Tibial artery (tissue), 4 donors: ENCODE data around the gene RFX5.

Source experiments
- DNase-seq, 2 donors: peaks; one replicate each; pipeline ENCODE4 v3.0.0-alpha.2; 2019
- H3K27ac ChIP-seq, 2 donors: fragments of 200-600 bp; sonication (generic) in 1 of 2; 1 replicate in 1 of 2; 2 replicates in 1 of 2; pipeline ENCODE4 v1.5.1; 2018 to 2019; ENCODE audit warnings: mild to moderate bottlenecking in 1 of 2
- H3K27me3 ChIP-seq, 2 donors: fragments of 200-600 bp; sonication (generic) in 1 of 2; one replicate each; pipeline versions ENCODE4 v1.5.1 to v1.6.0; 2016 to 2019
- H3K36me3 ChIP-seq, 3 donors: fragments of 200-600 bp; sonication (generic) in 2 of 3; one replicate each; pipeline ENCODE4 v1.5.1; 2016 to 2019; ENCODE audit warnings: mild to moderate bottlenecking in 2 of 3
- H3K4me1 ChIP-seq, 4 donors: fragments of 200-600 bp; sonication (generic) in 2 of 4; 1 replicate in 3 of 4; 2 replicates in 1 of 4; pipeline ENCODE4 v1.5.1; 2016 to 2019
- H3K4me3 ChIP-seq, 2 donors: fragments of 200-600 bp; sonication (generic) in 1 of 2; 1 replicate in 1 of 2; 2 replicates in 1 of 2; pipeline ENCODE4 v1.5.1; 2018 to 2019; ENCODE audit warnings: mild to moderate bottlenecking in 2 of 2
- H3K9me3 ChIP-seq, 3 donors: fragments of 200-600 bp; sonication (generic) in 1 of 3; one replicate each; pipeline ENCODE4 v1.5.1; 2016 to 2019
- intact Hi-C: fragments of 100-400 bp; cut with DNase I; formaldehyde crosslinking; loops from one replicate; pipeline ENCODE4 v1.15.0; 2023; ENCODE audit warnings: low total_unique reads
- TF ChIP-seq, protein P1 (sequence below), 2 experiments: fragments of 200-600 bp in 1 of 2; fragments of 450-650 bp in 1 of 2; IDR thresholded peaks; one replicate each; pipeline ENCODE4 v1.5.1; 2017 to 2019; ENCODE audit warnings: antibody characterized with exemption in 2 of 2, mild to moderate bottlenecking in 1 of 2, moderate library complexity in 1 of 2

The RFX5 gene

GRCh38 chr1:151327223-151327902 is 19.7 kb downstream of the RFX5 start, which contains the start of gene PI4KB:
Gene PI4KB, minus strand, starts transcription at chr1:151327416. Its CDS starts 10,935 bp downstream, at chr1:151316481.
- Histone ChIP-seq H3K27ac (peak within 1 kb of the TSS; percentile 90 to 96), H3K9me3 (no peaks in the 10 kb centered on the region), H3K4me1 (peaks cover 0 to 32% (median 26%) of the 10 kb centered on the region in 4 donors), H3K27me3 (no peaks in the 10 kb centered on the region), H3K36me3 (peaks cover 6 to 34% (median 10%) of the 10 kb centered on the region in 3 donors), H3K4me3 (peak within 1 kb of the TSS; percentile 78 to 95)
- intact Hi-C loops, result no loop called here
- DNase-seq, result peak; percentile 94 to 96
- TF ChIP-seq, protein P1, sequence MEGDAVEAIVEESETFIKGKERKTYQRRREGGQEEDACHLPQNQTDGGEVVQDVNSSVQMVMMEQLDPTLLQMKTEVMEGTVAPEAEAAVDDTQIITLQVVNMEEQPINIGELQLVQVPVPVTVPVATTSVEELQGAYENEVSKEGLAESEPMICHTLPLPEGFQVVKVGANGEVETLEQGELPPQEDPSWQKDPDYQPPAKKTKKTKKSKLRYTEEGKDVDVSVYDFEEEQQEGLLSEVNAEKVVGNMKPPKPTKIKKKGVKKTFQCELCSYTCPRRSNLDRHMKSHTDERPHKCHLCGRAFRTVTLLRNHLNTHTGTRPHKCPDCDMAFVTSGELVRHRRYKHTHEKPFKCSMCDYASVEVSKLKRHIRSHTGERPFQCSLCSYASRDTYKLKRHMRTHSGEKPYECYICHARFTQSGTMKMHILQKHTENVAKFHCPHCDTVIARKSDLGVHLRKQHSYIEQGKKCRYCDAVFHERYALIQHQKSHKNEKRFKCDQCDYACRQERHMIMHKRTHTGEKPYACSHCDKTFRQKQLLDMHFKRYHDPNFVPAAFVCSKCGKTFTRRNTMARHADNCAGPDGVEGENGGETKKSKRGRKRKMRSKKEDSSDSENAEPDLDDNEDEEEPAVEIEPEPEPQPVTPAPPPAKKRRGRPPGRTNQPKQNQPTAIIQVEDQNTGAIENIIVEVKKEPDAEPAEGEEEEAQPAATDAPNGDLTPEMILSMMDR (IDR thresholded peaks at IDR 0.05), result no peak

GRCh38 chr1:151326619-151327222 is 20.3 kb downstream of the RFX5 start:
- intact Hi-C loops, result no loop called here
- Histone ChIP-seq H3K9me3 (no peaks in the 10 kb centered on the region), H3K27me3 (no peaks in the 10 kb centered on the region), H3K36me3 (peaks cover 6 to 39% (median 10%) of the 10 kb centered on the region in 3 donors), H3K27ac (peak overlapping the region; percentile 90 to 96), H3K4me3 (peak overlapping the region; percentile 78 to 95), H3K4me1 (peaks cover 0 to 32% (median 26%) of the 10 kb centered on the region in 4 donors)
- TF ChIP-seq, protein P1 (IDR thresholded peaks at IDR 0.05), result no peak
- DNase-seq, result peak; percentile 61 to 77

GRCh38 chr1:151325646-151326429 is 21.2 kb downstream of the RFX5 start:
- H3K27ac ChIP-seq, result peak overlapping the region in 1 of 2 donors; percentile 90
- peak overlapping the region; percentile 78 to 95 for H3K4me3 ChIP-seq
- no peaks in the 10 kb centered on the region for H3K9me3 ChIP-seq
- no peaks in the 10 kb centered on the region for H3K27me3 ChIP-seq
- H3K36me3 ChIP-seq, result peaks cover 6 to 47% (median 10%) of the 10 kb centered on the region in 3 donors
- intact Hi-C loops, result no loop called here
- TF ChIP-seq, protein P1 (IDR thresholded peaks at IDR 0.05), result no peak
- no peak for DNase-seq
- peaks cover 0 to 35% (median 29%) of the 10 kb centered on the region in 4 donors for H3K4me1 ChIP-seq

DNA sequence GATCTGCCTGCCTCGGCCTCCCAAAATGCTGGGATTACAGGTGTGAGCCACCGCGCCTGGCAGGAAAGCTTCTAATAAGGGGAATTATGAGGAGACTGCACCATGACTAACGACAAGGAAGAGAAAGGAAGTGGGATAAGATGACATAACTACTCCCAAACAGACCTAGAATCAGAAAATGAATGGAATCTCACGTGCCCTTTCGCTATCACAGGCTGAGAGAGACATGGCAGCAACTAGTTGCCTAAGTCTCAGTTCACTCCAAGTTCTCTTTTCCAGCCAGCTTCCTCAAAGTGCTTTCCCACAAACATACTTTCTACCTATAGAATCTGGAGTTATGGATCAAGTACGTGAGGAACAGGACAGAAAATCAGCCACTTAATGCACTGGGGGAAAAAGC is 21.8 kb downstream of the RFX5 start:
- peaks cover 6 to 53% (median 15%) of the 10 kb centered on the region in 3 donors for H3K36me3 ChIP-seq
- intact Hi-C loops, result no loop called here
- TF ChIP-seq, protein P1 (IDR thresholded peaks at IDR 0.05), result no peak
- peaks cover 0 to 41% (median 30%) of the 10 kb centered on the region in 4 donors for H3K4me1 ChIP-seq
- peak overlapping the region in 1 of 2 donors; percentile 90 for H3K27ac ChIP-seq
- H3K4me3 ChIP-seq, result peak overlapping the region in 1 of 2 donors; percentile 95
- H3K9me3 ChIP-seq, result no peaks in the 10 kb centered on the region
- no peaks in the 10 kb centered on the region for H3K27me3 ChIP-seq
- DNase-seq, result no peak

- Histone ChIP-seq H3K4me3 (no peak overlapping the region), H3K9me3 (no peaks in the 10 kb centered on the region), H3K27ac (no peak overlapping the region), H3K4me1 (peaks cover 0 to 42% (median 30%) of the 10 kb centered on the region in 4 donors), H3K27me3 (no peaks in the 10 kb centered on the region), H3K36me3 (peaks cover 6 to 61% (median 22%) of the 10 kb centered on the region in 3 donors)
- no peak for DNase-seq
- TF ChIP-seq, protein P1 (IDR thresholded peaks at IDR 0.05), result no peak
- intact Hi-C loops, result no loop called here
Observed at GRCh38 chr1:151324390-151324930, 22.6 kb downstream of the RFX5 start.
